Effector memory CD4-positive, alpha-beta T cell (primary cell): ENCODE measurements around the gene HOXD11.

Source experiments
- DNase-seq, 3 donors: peaks; one replicate each; pipeline ENCODE4 v3.0.0-alpha.2; 2020
- H3K27ac ChIP-seq: 2 replicates; pipeline ENCODE4 v1.7.0; 2013; ENCODE audit warnings: mild to moderate bottlenecking, low read length, moderate library complexity; ENCODE audit not compliant: insufficient read depth, poor library complexity, severe bottlenecking
- H3K27me3 ChIP-seq: replicated peaks from 2 replicates; pipeline ENCODE4 v1.7.0; 2013; ENCODE audit warnings: mild to moderate bottlenecking, low read length; ENCODE audit not compliant: insufficient read depth, control insufficient read depth, poor library complexity, severe bottlenecking
- H3K36me3 ChIP-seq: 2 replicates; pipeline ENCODE4 v1.7.0; 2013; ENCODE audit warnings: mild to moderate bottlenecking, low read length, moderate library complexity; ENCODE audit not compliant: control insufficient read depth, insufficient read depth
- H3K4me1 ChIP-seq: 2 replicates; pipeline ENCODE4 v1.7.0; 2013; ENCODE audit warnings: low read length, mild to moderate bottlenecking; ENCODE audit not compliant: control insufficient read depth, insufficient read depth, poor library complexity, severe bottlenecking
- H3K4me3 ChIP-seq: 2 replicates; pipeline ENCODE4 v1.7.0; 2013; ENCODE audit warnings: low read length, low read depth, mild to moderate bottlenecking; ENCODE audit not compliant: insufficient read depth, poor library complexity, severe bottlenecking
- H3K9me3 ChIP-seq: 2 replicates; pipeline ENCODE4 v1.7.0; 2013; ENCODE audit warnings: mild to moderate bottlenecking, low read length, moderate library complexity; ENCODE audit not compliant: control insufficient read depth

The HOXD11 gene

DNA sequence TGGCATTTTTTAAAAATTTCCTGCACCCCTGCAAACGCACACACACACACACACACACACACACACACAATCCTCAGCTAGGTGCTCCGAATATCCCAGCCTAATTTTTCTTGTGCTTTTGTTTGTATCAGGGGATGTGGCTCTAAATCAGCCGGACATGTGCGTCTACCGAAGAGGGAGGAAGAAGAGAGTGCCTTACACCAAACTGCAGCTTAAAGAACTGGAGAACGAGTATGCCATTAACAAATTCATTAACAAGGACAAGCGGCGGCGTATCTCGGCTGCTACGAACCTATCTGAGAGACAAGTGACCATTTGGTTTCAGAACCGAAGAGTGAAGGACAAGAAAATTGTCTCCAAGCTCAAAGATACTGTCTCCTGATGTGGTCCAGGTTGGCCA, 12.7 kb upstream of the HOXD11 start:
- DNase-seq = no peak
- no peak overlapping the region for H3K4me3 ChIP-seq
- H3K36me3 ChIP-seq = no peaks in the 10 kb centered on the region
- no peak overlapping the region for H3K27ac ChIP-seq
- no peaks in the 10 kb centered on the region for H3K9me3 ChIP-seq
- H3K4me1 ChIP-seq = peaks cover 22% of the 10 kb centered on the region
- H3K27me3 ChIP-seq = peaks cover 87% of the 10 kb centered on the region

DNA sequence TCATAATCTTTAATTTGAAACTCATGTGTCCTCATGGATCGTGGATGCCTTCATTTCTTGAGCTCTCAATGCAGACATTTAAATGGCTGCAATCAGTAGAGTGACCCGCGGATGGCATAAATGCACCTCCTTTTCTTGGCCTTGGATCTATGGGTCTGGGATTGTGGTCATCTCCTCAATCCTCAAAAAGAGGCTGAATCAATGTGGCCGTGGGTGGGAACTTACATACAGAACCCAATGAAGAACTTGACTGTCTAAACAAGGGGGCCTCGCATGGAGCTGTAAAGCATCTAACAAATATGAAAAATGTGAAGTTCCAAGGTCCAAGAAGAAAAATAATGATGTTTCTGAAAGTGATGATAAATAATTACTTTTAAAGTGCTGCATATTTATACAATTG, 11.7 kb upstream of the HOXD11 start:
- Histone ChIP-seq H3K4me3 (no peak overlapping the region), H3K4me1 (peaks cover 22% of the 10 kb centered on the region), H3K27me3 (peaks cover 88% of the 10 kb centered on the region), H3K36me3 (no peaks in the 10 kb centered on the region), H3K9me3 (no peaks in the 10 kb centered on the region), H3K27ac (no peak overlapping the region)
- no peak for DNase-seq

DNA sequence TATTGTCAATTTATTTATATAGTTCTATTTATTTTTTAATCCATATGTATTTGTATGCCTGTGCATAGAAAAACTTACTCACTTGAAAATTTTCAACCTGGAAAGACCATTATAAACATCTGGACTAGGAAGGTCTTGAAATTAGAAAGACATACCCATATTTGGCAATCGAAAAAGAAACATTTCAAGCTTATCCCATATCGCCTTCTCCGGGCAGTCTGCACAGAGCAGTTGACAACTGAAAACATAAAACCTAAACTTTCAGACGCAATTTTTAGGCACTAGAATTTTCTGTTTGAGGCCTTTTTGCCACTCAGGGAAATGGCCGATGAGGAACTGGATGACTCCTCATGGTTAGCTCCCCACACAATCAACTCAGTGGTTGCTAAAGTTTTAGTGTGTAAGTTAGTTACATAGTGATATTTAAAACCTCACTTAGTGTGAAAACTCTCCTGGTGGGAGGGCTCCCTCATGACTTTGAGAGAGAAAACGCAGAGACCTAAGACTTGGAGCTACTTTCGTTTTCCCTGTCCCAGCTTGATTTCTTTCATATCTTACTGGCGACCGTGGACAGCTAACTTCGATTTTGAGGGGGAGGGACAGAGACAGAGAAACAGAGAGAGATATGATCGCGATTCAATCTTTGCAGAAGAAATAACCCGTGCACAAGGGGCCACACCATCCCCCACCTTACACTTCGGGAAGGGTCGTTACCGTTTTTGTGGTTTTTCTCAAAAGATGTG, 10.7 kb upstream of the HOXD11 start:
- H3K27ac ChIP-seq = no peak overlapping the region
- no peaks in the 10 kb centered on the region for H3K36me3 ChIP-seq
- H3K4me1 ChIP-seq = peaks cover 22% of the 10 kb centered on the region
- DNase-seq = no peak
- H3K27me3 ChIP-seq = peaks cover 88% of the 10 kb centered on the region
- peak overlapping the region; percentile 40 for H3K4me3 ChIP-seq
- H3K9me3 ChIP-seq = no peaks in the 10 kb centered on the region

DNA sequence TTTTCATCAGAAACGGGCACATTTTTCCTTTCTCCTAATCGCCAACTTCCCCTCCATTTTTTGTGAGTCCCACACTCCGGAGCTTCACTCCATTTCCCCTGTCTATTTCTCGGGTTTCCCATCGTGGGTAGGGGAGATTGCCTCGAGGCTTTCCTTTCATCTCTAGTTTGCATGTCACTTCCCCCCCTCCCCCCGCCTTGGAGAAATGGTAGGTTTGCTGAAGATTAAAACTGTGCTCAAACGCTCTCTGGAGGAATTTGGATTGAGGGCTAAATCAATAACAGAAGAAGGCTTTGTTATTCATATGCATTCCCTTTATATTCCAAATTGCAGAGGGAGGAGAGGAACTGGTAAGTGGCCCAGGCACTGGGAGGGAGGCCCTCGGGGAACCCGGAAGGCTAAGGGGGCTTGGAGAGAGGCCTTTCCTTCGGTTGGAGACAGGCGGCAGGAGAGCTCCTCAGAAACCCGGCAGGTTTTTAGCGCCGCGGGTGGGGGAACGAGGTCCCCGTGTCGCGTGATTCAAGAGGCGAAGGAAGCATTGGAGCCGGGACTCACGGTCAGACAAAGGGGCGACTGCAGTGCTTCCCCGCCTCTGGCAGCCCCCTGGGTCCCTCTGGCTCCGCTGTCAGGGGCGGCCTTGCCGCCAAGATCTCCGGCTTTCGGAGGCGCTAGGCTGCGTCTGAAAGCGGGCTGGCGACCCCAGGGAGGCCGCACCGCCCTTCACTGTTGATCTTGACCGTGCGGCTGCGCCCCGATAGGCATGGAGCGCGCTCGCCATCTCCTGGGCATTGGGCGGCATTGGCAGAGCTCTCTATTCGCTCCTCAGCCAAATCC, 9.9 kb upstream of the HOXD11 start:
- H3K4me1 ChIP-seq = peaks cover 22% of the 10 kb centered on the region
- H3K4me3 ChIP-seq = peak overlapping the region; percentile 40
- no peak overlapping the region for H3K27ac ChIP-seq
- H3K9me3 ChIP-seq = no peaks in the 10 kb centered on the region
- DNase-seq = peak; percentile 26 to 46 (median 30)
- peaks cover 88% of the 10 kb centered on the region for H3K27me3 ChIP-seq
- no peaks in the 10 kb centered on the region for H3K36me3 ChIP-seq

DNA sequence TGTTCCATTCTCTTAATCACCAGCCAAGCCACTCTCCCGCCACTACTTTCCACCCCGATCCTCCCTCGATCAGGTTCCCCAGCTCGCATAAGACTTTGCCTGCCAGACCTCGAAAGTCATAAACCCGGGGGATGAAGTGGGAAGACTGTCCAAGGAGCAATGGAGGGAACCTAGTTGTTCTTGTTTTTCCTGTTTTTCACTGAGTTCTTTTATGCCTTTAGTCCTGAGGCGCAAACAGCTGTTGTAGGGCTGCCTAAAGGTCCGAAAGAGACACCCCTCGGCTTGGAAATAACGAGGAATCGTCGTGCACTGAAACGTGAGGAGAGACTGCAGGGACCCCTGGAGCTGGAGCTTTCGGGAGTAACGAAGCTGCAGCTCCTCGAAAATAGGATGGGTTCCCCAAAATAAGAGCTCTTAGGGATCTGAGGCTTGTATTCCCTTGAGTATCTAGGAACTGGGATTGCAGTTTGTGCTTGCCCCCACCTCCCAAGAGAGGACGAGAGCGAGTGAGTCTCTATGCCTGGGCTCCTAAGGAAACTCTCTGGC, 9.2 kb upstream of the HOXD11 start:
- peaks cover 22% of the 10 kb centered on the region for H3K4me1 ChIP-seq
- H3K27ac ChIP-seq = no peak overlapping the region
- no peak for DNase-seq
- H3K4me3 ChIP-seq = peak overlapping the region; percentile 40
- H3K9me3 ChIP-seq = no peaks in the 10 kb centered on the region
- no peaks in the 10 kb centered on the region for H3K36me3 ChIP-seq
- peaks cover 95% of the 10 kb centered on the region for H3K27me3 ChIP-seq

DNA sequence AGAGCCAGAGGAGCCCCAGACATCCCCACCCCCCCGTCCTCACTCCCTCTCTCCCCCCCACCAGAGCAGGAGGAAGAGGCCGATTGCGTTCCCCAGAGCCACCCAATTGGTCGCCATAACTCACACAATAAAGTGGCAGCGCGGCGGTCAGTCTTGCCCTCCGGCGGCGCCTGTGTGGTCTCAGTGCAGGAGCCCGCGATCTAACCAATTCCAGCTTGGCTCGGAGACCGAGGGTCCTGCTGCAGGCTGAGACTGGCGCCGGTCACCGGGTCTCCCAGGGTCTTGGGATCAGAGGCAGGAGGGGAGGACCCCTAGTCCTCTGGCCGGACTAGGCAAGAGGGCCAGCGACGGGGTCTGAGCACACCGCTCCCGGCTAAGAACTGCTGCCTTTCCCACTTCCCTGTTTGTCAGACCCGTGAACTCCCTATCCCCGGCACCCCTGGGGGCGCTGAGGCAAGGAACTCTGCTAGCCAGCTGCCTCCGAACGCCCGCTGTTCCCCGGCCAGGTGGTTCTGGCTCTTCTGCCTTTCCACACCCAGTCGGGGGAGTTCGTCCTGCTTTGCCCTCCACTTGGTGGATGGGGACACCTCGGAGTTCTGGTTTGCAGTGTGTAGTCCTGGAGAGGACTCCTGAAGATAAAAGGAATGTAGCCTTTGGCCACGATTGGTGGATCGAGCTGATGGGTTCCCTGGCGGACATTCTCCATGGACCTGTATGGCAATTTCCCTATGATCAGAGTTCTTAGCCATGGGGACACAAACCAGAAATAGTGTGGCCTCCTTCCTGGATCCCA, 8.5 kb upstream of the HOXD11 start:
- Histone ChIP-seq H3K9me3 (no peaks in the 10 kb centered on the region), H3K4me3 (no peak overlapping the region), H3K4me1 (peaks cover 16% of the 10 kb centered on the region), H3K27me3 (peaks cover 94% of the 10 kb centered on the region), H3K27ac (no peak overlapping the region), H3K36me3 (no peaks in the 10 kb centered on the region)
- DNase-seq = no peak

DNA sequence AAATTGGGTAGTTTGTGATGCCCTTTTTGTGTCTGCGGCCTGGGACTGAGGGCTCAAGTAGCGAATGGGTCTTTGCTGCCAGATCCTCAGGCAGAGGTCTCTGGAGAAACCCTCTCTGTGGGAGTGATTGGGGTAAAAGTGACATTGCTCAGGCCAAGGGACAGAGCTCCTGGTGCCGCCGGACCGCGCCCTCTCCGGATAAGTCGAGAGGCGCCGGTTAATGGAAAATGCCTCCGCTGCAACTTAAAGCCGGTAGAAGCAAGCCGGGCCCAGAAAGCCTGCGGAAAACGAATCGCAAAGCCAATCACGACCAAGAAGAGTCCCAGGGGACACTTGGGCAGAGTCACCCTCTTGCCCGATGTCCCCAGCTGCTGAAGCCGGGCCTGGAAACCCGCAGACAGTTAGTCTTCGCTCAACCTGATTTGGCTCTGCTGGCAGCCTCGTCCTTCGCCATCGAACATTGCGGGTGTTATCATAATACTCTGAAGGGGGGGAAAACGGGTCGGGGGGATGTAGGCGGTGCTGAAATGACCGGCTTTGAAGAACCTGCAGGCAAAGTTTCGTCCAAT, 7.8 kb upstream of the HOXD11 start:
- Histone ChIP-seq H3K9me3 (no peaks in the 10 kb centered on the region), H3K4me1 (peaks cover 14% of the 10 kb centered on the region), H3K4me3 (no peak overlapping the region), H3K27ac (no peak overlapping the region), H3K36me3 (no peaks in the 10 kb centered on the region), H3K27me3 (peaks cover 94% of the 10 kb centered on the region)
- DNase-seq = no peak

DNA sequence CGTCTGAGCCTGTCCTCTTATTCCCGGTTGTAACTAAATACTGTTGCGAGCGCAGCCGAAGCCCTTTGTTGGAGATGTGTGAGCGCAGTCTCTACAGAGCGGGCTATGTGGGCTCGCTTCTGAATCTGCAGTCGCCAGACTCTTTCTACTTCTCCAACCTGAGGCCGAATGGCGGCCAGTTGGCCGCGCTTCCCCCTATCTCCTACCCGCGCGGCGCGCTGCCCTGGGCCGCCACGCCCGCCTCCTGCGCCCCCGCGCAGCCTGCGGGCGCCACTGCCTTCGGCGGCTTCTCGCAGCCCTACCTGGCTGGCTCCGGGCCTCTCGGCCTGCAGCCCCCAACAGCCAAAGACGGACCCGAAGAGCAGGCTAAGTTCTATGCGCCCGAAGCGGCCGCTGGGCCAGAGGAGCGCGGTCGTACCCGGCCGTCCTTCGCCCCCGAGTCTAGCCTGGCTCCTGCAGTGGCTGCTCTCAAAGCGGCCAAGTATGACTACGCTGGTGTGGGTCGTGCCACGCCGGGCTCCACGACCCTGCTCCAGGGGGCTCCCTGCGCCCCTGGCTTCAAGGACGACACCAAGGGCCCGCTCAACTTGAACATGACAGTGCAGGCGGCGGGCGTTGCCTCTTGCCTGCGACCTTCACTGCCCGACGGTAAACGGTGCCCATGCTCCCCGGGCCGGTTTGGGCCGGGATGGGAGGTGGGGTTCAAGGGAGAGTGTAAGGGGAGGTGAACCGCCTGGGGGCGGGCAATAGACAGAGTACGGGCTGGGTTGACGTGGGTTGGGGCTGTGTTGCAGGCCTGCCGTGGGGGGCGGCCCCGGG, 7.1 kb upstream of the HOXD11 start, which contains the start of gene HOXD12:
Gene HOXD12 (plus strand): TSS at position 68 of the 819 bp plus-strand sequence. CDS start 7 bp downstream, at position 75.
- Histone ChIP-seq H3K4me1 (peaks cover 14% of the 10 kb centered on the region), H3K9me3 (no peaks in the 10 kb centered on the region), H3K27me3 (peaks cover 95% of the 10 kb centered on the region), H3K27ac (no peak within 1 kb of the TSS), H3K4me3 (no peak within 1 kb of the TSS), H3K36me3 (no peaks in the 10 kb centered on the region)
- DNase-seq = no peak
